HCT116 (cell line): Measurements from ENCODE around the gene ASPHD1.

ENCODE experiments used
- ATF3 ChIP-seq: IDR thresholded peaks from 2 replicates; pipeline ENCODE4 v1.6.1; 2012
- CTCF ChIP-seq, 3 experiments: fragments of 200-600 bp in 1 of 3; sonication (generic) in 1 of 3; IDR thresholded peaks in 2 of 3; conservative IDR thresholded peaks in 1 of 3; 2 replicates each; pipeline ENCODE4 v1.5.1; 2012 to 2017; ENCODE audit warnings: low read depth in 2 of 3, low read length in 2 of 3, antibody characterized with exemption in 1 of 3, borderline replicate concordance in 1 of 3, control low read depth in 1 of 3, mild to moderate bottlenecking in 1 of 3, mixed read lengths in 1 of 3, mixed run types in 1 of 3, moderate library complexity in 1 of 3; ENCODE audit not compliant: insufficient read depth in 1 of 3
- EZH2 ChIP-seq: fragments of 200-600 bp; sonication (generic); IDR thresholded peaks from 2 replicates; pipeline ENCODE4 v1.6.1; 2017; ENCODE audit warnings: antibody characterized with exemption, mixed run types
- MAX ChIP-seq: IDR thresholded peaks from 2 replicates; pipeline ENCODE4 v1.6.1; 2012
- POLR2A ChIP-seq: IDR thresholded peaks from 2 replicates; pipeline ENCODE4 v1.7.0; 2011; ENCODE audit warnings: borderline replicate concordance; ENCODE audit not compliant: insufficient read depth, insufficient read length; ENCODE audit errors: extremely low read depth
- RAD21 ChIP-seq: IDR thresholded peaks from 2 replicates; pipeline ENCODE4 v1.6.1; 2012; ENCODE audit warnings: low read depth, mild to moderate bottlenecking
- SIN3A ChIP-seq: IDR thresholded peaks from 2 replicates; pipeline ENCODE4 v1.6.1; 2012; ENCODE audit warnings: low read depth

GRCh38 chr16:29904947-29905346 is 4.7 kb downstream of the ASPHD1 start:
- TF ChIP-seq CTCF (IDR thresholded peaks at IDR 0.05 in 2 of 3, conservative IDR thresholded peaks at IDR 0.05 in 1 of 3; ENCODE audit: borderline replicate concordance in 1 of 3, insufficient read depth in 1 of 3, low read depth in 2 of 3, low read length in 2 of 3) (no peak), POLR2A (no peak), ATF3 (no peak), MAX (no peak), EZH2 (no peak), RAD21 (no peak), SIN3A (no peak)
